KMS-11 (cell line): ENCODE results near the gene BNC1.

Experiments used
- H2AFZ ChIP-seq: fragments of 200-600 bp; sonication (generic); 2 replicates; pipeline ENCODE4 v1.6.1; 2016; ENCODE audit warnings: antibody characterized with exemption, mixed run types, low read depth
- H3K27ac ChIP-seq: fragments of 200-600 bp; sonication (generic); 2 replicates; pipeline ENCODE4 v1.6.1; 2016; ENCODE audit warnings: mild to moderate bottlenecking, mixed run types
- H3K27me3 ChIP-seq: fragments of 200-600 bp; sonication (generic); 2 replicates; pipeline ENCODE4 v1.6.1; 2017; ENCODE audit warnings: mild to moderate bottlenecking, low read depth, mixed run types, moderate library complexity; ENCODE audit not compliant: insufficient read depth
- H3K36me3 ChIP-seq: fragments of 200-600 bp; sonication (generic); 2 replicates; pipeline ENCODE4 v1.6.1; 2017; ENCODE audit warnings: mild to moderate bottlenecking, mixed run types; ENCODE audit not compliant: insufficient read depth
- H3K4me1 ChIP-seq: fragments of 200-600 bp; sonication (generic); 2 replicates; pipeline ENCODE4 v1.6.1; 2016; ENCODE audit warnings: mild to moderate bottlenecking, low read depth, mixed run types; ENCODE audit not compliant: poor library complexity, severe bottlenecking
- H3K4me2 ChIP-seq: fragments of 200-600 bp; sonication (generic); 2 replicates; pipeline ENCODE4 v1.7.0; 2016; ENCODE audit warnings: mild to moderate bottlenecking, mixed run types
- H3K4me3 ChIP-seq: fragments of 200-600 bp; sonication (generic); IDR thresholded peaks from 2 replicates; pipeline ENCODE4 v1.6.1; 2017; ENCODE audit warnings: low read depth, low read length, mixed read lengths; ENCODE audit not compliant: insufficient read depth
- H3K79me2 ChIP-seq: fragments of 200-600 bp; sonication (generic); 2 replicates; pipeline ENCODE4 v1.6.1; 2016; ENCODE audit warnings: low read depth, mixed run types; ENCODE audit not compliant: insufficient read depth
- H3K9ac ChIP-seq: fragments of 200-600 bp; sonication (generic); 2 replicates; pipeline ENCODE4 v1.6.1; 2016; ENCODE audit warnings: mild to moderate bottlenecking, mixed run types
- H4K20me1 ChIP-seq: fragments of 200-600 bp; sonication (generic); 2 replicates; pipeline ENCODE4 v1.6.1; 2016; ENCODE audit warnings: mild to moderate bottlenecking, mixed run types; ENCODE audit not compliant: insufficient read depth
- TF ChIP-seq, protein P1 (sequence below): fragments of 200-600 bp; sonication (generic); conservative IDR thresholded peaks from 2 replicates; pipeline ENCODE4 v1.6.1; 2017; ENCODE audit warnings: low read depth, mild to moderate bottlenecking, antibody characterized with exemption, low read length, moderate library complexity, mixed read lengths

The BNC1 gene

DNA sequence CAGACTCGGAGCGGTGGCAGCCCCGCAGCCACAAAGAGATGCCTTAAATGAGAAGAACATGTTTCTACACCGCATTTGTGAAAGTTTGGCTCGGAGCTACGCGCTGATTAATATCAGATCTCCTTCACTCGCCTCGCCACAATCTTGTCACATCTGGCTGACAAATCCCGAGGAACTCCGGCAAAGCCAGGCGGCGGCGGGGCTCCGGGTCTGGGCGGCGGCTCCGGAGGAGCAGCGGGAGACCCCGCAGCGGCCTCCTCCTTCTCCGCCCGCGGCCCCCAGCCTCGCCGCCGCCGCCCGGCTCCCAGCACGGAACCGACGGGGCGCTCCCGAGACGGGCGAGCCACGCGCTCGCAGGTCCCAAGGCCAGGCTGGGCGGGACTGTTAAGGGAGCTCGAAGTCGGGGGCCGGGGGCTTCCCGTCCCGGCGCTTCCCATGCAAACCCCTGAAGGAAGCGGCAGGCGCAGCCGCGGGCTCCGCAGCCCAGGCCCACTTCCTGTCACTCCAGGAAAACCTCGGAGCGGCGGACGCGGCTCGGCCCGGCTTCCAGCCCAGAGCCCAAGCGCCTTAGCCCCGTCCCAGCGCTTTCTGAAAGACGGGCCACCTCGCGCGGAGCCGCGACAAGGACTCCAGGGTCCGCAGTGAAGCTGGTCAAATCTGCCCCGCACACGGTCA is 1.2 kb downstream of the BNC1 start:
- no peak overlapping the region for H3K4me3 ChIP-seq
- H3K27ac ChIP-seq, result no peak overlapping the region
- no peaks in the 10 kb centered on the region for H4K20me1 ChIP-seq
- TF ChIP-seq, protein P1, sequence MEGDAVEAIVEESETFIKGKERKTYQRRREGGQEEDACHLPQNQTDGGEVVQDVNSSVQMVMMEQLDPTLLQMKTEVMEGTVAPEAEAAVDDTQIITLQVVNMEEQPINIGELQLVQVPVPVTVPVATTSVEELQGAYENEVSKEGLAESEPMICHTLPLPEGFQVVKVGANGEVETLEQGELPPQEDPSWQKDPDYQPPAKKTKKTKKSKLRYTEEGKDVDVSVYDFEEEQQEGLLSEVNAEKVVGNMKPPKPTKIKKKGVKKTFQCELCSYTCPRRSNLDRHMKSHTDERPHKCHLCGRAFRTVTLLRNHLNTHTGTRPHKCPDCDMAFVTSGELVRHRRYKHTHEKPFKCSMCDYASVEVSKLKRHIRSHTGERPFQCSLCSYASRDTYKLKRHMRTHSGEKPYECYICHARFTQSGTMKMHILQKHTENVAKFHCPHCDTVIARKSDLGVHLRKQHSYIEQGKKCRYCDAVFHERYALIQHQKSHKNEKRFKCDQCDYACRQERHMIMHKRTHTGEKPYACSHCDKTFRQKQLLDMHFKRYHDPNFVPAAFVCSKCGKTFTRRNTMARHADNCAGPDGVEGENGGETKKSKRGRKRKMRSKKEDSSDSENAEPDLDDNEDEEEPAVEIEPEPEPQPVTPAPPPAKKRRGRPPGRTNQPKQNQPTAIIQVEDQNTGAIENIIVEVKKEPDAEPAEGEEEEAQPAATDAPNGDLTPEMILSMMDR, result no peak
- H3K4me1 ChIP-seq, result no peaks in the 10 kb centered on the region
- no peaks in the 10 kb centered on the region for H3K36me3 ChIP-seq
- no peak overlapping the region for H2AFZ ChIP-seq
- H3K4me2 ChIP-seq, result no peak overlapping the region
- no peaks in the 10 kb centered on the region for H3K27me3 ChIP-seq
- H3K79me2 ChIP-seq, result no peaks in the 10 kb centered on the region
- H3K9ac ChIP-seq, result no peak overlapping the region

DNA sequence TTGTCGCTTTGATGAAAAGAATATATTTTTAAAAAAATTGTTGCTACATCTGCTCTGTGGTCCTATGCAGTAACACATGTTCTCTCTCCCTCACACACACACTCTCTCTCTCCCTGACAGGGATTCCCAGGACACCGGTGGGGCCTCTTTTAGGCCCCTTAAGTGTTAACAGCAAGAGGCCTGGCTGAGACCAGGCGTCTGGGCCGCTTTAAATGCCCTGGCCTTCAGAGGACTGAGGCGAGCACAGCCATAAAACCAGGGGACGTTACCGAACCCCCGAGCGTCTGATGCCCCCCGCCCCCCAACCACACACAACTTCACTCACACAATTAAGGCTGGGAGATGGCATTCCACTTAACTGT is 1.7 kb downstream of the BNC1 start:
- H3K4me3 ChIP-seq, result no peak overlapping the region

DNA sequence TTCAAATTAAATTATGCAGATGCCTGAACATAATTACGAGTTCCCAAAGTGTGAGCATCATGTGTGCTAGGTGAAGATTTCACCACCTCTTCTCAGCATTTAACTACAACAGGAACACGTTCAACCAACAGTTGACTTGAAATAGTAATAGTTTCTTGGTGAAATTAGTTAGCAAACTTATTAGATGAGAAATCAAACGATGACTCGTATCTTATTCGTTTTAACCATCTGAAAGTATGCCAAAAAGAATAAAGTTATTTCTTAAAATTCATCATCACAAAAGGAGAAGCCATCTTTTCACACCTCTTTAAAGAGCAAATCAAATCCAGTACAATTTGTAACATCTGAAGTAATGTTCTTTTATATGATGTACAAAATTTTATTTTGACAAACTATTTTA is 2.3 kb downstream of the BNC1 start:
- Histone ChIP-seq H3K4me2 (no peak overlapping the region), H3K9ac (no peak overlapping the region), H3K27me3 (no peaks in the 10 kb centered on the region), H2AFZ (no peak overlapping the region), H3K27ac (no peak overlapping the region), H3K79me2 (no peaks in the 10 kb centered on the region), H3K4me1 (no peaks in the 10 kb centered on the region), H3K4me3 (no peak overlapping the region), H3K36me3 (no peaks in the 10 kb centered on the region), H4K20me1 (no peaks in the 10 kb centered on the region)
- TF ChIP-seq, protein P1, result no peak

More for the DNA sequence above, 1.7 kb downstream of the BNC1 start:
- Histone ChIP-seq H3K27me3 (no peaks in the 10 kb centered on the region), H3K4me1 (no peaks in the 10 kb centered on the region), H3K9ac (no peak overlapping the region), H2AFZ (no peak overlapping the region), H4K20me1 (no peaks in the 10 kb centered on the region), H3K27ac (no peak overlapping the region), H3K36me3 (no peaks in the 10 kb centered on the region), H3K79me2 (no peaks in the 10 kb centered on the region), H3K4me2 (no peak overlapping the region)
- TF ChIP-seq, protein P1, result no peak

DNA sequence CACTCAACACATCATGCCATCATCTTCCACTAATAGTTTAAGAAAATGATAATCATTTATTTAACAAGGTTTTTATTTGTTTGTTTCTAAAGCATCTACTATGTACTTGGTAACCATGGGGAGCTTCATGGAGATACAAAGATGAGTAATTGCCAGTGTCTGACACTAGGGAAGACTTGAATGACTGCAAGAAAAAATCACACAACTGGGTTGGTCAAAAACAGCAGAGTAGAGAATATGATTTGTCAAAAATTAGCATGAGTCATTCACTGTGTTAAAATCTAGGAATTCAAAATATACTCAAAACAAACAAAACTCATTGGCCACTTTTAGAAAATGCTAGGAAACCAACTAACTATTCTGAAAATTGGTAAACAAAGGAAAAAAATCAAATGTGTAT is 6.3 kb downstream of the BNC1 start:
- no peak overlapping the region for H3K9ac ChIP-seq
- H3K79me2 ChIP-seq, result no peaks in the 10 kb centered on the region
- no peak overlapping the region for H3K4me3 ChIP-seq
- H3K27me3 ChIP-seq, result no peaks in the 10 kb centered on the region
- no peak overlapping the region for H3K4me2 ChIP-seq
- H3K27ac ChIP-seq, result no peak overlapping the region
- H3K36me3 ChIP-seq, result no peaks in the 10 kb centered on the region
- no peaks in the 10 kb centered on the region for H4K20me1 ChIP-seq
- no peaks in the 10 kb centered on the region for H3K4me1 ChIP-seq
- TF ChIP-seq, protein P1, result no peak
- H2AFZ ChIP-seq, result no peak overlapping the region
